HepG2 (cell line): ENCODE data around the gene KIF17. TPM values are rescaled to one million over a fixed set of nuclear protein-coding genes. Genes with fewer than 3 reads are reported as not detected.

ENCODE experiments used
- ATAC-seq: fragments of 200-7000 bp; cut with Tn5 transposase; 3 replicates; pipeline ENCODE4 v1.9.1; 2020; ENCODE audit warnings: mild to moderate bottlenecking, moderate library complexity
- BruUV-seq: library from RNA; stranded (reverse); fragments of 400-500 nt; replicated peaks from 2 replicates; lab custom pipeline; 2021; lab: Mats Ljungman, UMichigan
- CTCF ChIA-PET: fragments of 300-600 bp; formaldehyde crosslinking; extraction: SDS; loops from one replicate; lab custom pipeline; 2021; ENCODE audit warnings: low total read pairs, inconsistent platforms, low intra/inter-chr PET ratio; lab: Yijun Ruan, JAX
- POLR2A ChIA-PET: fragments of 350-600 bp; sonication (Branson Sonifier 250); formaldehyde crosslinking; loops from one replicate; lab custom pipeline; 2020; ENCODE audit warnings: antibody characterized with exemption, inconsistent platforms; lab: Yijun Ruan, JAX
- DNase-seq: peaks from one replicate; pipeline ENCODE4 v3.0.0-alpha.2; 2015; ENCODE audit warnings: low spot score
- FAIRE-seq: peaks from 3 replicates; lab custom pipeline; 2011; peaks lifted over from hg19 to GRCh38; lab: Jason Lieb, UNC
- H2AFZ ChIP-seq: one replicate; pipeline ENCODE4 v1.6.1; 2011; ENCODE audit warnings: low read length, inconsistent platforms
- H3K27ac ChIP-seq: fragments of 300-600 bp; 3 replicates; pipeline ENCODE4 v1.8.0; 2011; ENCODE audit warnings: mixed run types, mild to moderate bottlenecking, mixed read lengths, low read length, inconsistent platforms; ENCODE audit not compliant: insufficient read depth; ENCODE audit errors: extremely low read length
- H3K27me3 ChIP-seq, 2 experiments: fragments of 200-600 bp in 1 of 2; 2 replicates in 1 of 2; 3 replicates in 1 of 2; pipeline versions ENCODE4 v1.6.0 to v1.8.0; 2011; ENCODE audit warnings: low read length in 2 of 2, mild to moderate bottlenecking in 2 of 2, moderate library complexity in 2 of 2, inconsistent platforms in 1 of 2; ENCODE audit not compliant: insufficient read depth in 2 of 2, control insufficient read depth in 1 of 2
- H3K36me3 ChIP-seq, 2 experiments: fragments of 200-600 bp in 1 of 2; replicated peaks in 1 of 2; 2 replicates in 1 of 2; 3 replicates in 1 of 2; pipeline versions ENCODE4 v1.5.1 to v1.8.0; 2011; ENCODE audit warnings: low read length in 2 of 2, inconsistent platforms in 1 of 2; ENCODE audit not compliant: insufficient read depth in 2 of 2, control insufficient read depth in 1 of 2
- H3K4me1 ChIP-seq: 2 replicates; pipeline ENCODE4 v1.5.1; 2012; ENCODE audit warnings: low read length, inconsistent platforms; ENCODE audit not compliant: insufficient read depth
- H3K4me2 ChIP-seq: 2 replicates; pipeline ENCODE4 v1.6.0; 2011; ENCODE audit warnings: low read depth, low read length, inconsistent platforms
- H3K4me3 ChIP-seq, 3 experiments: fragments of 200-600 bp in 1 of 3; sonication (generic), shearing (Covaris generic) in 1 of 3; replicated peaks in 1 of 3; 2 replicates each; pipeline ENCODE4 v1.5.1; 2011 to 2016; ENCODE audit warnings: low read length in 3 of 3, inconsistent platforms in 2 of 3, low read depth in 2 of 3, mild to moderate bottlenecking in 2 of 3, control low read depth in 1 of 3, mixed read lengths in 1 of 3; ENCODE audit not compliant: insufficient read depth in 1 of 3
- H3K79me2 ChIP-seq: one replicate; pipeline ENCODE4 v1.6.1; 2011; ENCODE audit warnings: low read length, inconsistent platforms; ENCODE audit not compliant: insufficient read depth
- H3K9ac ChIP-seq: 2 replicates; pipeline ENCODE4 v1.6.0; 2011; ENCODE audit warnings: mild to moderate bottlenecking, low read depth, low read length, inconsistent platforms; ENCODE audit not compliant: insufficient read depth
- H3K9me3 ChIP-seq: 2 replicates; pipeline ENCODE4 v1.5.1; 2012; ENCODE audit warnings: mild to moderate bottlenecking, low read length
- H4K20me1 ChIP-seq: 2 replicates; pipeline ENCODE4 v1.6.0; 2011; ENCODE audit warnings: inconsistent platforms, mild to moderate bottlenecking, low read length, moderate library complexity; ENCODE audit not compliant: insufficient read depth
- DNMT3B ChIP-seq: conservative IDR thresholded peaks from 2 replicates; pipeline ENCODE4 v1.6.1; 2016; ENCODE audit warnings: missing biosample characterization, control low read depth
- NFATC3 ChIP-seq: sonication (generic); formaldehyde crosslinking; IDR thresholded peaks from 2 replicates; pipeline ENCODE4 v1.5.1; 2020; ENCODE audit warnings: mild to moderate bottlenecking, missing genetic modification reagents
- PHB2 ChIP-seq: fragments of 450-650 bp; IDR thresholded peaks from 2 replicates; pipeline ENCODE4 v1.6.1; 2018; ENCODE audit not compliant: partially characterized antibody
- POLR2AphosphoS2 ChIP-seq: IDR thresholded peaks from 2 replicates; pipeline ENCODE4 v1.6.1; 2011; ENCODE audit warnings: low read depth, low read length, improper control_type of control experiment
- RXRA ChIP-seq: sonication (generic); formaldehyde crosslinking; IDR thresholded peaks from 2 replicates; pipeline ENCODE4 v1.5.1; 2020; ENCODE audit warnings: missing genetic modification reagents
- SCMH1 ChIP-seq: sonication (generic); formaldehyde crosslinking; IDR thresholded peaks from 2 replicates; pipeline ENCODE4 v1.9.0; 2021; ENCODE audit warnings: missing genetic modification reagents, mild to moderate bottlenecking, borderline replicate concordance
- ZFP62 ChIP-seq: sonication (generic); formaldehyde crosslinking; IDR thresholded peaks from 2 replicates; pipeline ENCODE4 v1.4.0; 2020; ENCODE audit warnings: missing genetic modification reagents
- ZNF17 ChIP-seq: sonication (generic); formaldehyde crosslinking; IDR thresholded peaks from 2 replicates; pipeline ENCODE4 v1.5.0; 2020; ENCODE audit warnings: mild to moderate bottlenecking, missing genetic modification reagents
- ZNF431 ChIP-seq: sonication (generic); formaldehyde crosslinking; IDR thresholded peaks from 2 replicates; pipeline ENCODE4 v1.9.0; 2022; ENCODE audit warnings: missing genetic modification reagents, low read depth, mild to moderate bottlenecking, borderline replicate concordance
- ZSCAN22 ChIP-seq: sonication (generic); formaldehyde crosslinking; IDR thresholded peaks from 2 replicates; pipeline ENCODE4 v1.4.0; 2020; ENCODE audit warnings: mild to moderate bottlenecking, missing genetic modification reagents
- WGBS: methylation state at CpG from one replicate; pipeline ENCODE4 v1.1.6; 2017; ENCODE audit warnings: low lambda C conversion rate; 5-methylcytosine and 5-hydroxymethylcytosine counted together
- in situ Hi-C: cut with HindIII; loops from 2 replicates; pipeline ENCODE4 v1.10.0; 2017; ENCODE audit warnings: low pct_unique_long_range_greater_than_20kb; ENCODE audit not compliant: extremely low pct_ligation_motif_present
- intact Hi-C: fragments of 100-400 bp; cut with micrococcal nuclease; formaldehyde crosslinking; loops from one replicate; pipeline ENCODE4 v1.10.0; 2022; ENCODE audit not compliant: unreplicated experiment
- polyA plus RNA-seq, 8 experiments: library from polyadenylated mRNA; depleted of rRNA in 3 of 8; stranded (reverse) in 7 of 8; unstranded in 1 of 8; fragments of >200 nt; fragmentation: Illumina TruSeq in 4 of 8; extraction: Trizol in 4 of 8; gene quantifications; 2 replicates each; pipeline versions ENCODE4 v1.2.1 to v1.2.3, GENCODE V29; 2011 to 2016; ENCODE audit warnings: low read depth in 4 of 8, missing spikeins in 1 of 8, mixed read lengths in 1 of 8; ENCODE audit not compliant: insufficient read depth in 1 of 8
- total RNA-seq, 5 experiments: library from RNA; depleted of rRNA; stranded (reverse); fragments of >200 nt; fragmentation: Illumina TruSeq; extraction: Trizol; gene quantifications; 2 replicates each; pipeline ENCODE4 v1.2.3, GENCODE V29; 2016; ENCODE audit warnings: low read depth in 1 of 5
- TF ChIP-seq, protein P1 (sequence below): sonication (generic); formaldehyde crosslinking; IDR thresholded peaks from 2 replicates; pipeline ENCODE4 v1.5.1; 2020; ENCODE audit warnings: mild to moderate bottlenecking, missing genetic modification reagents, borderline replicate concordance
- TF ChIP-seq, protein P2 (sequence below): sonication (generic); formaldehyde crosslinking; IDR thresholded peaks from 2 replicates; pipeline ENCODE4 v1.5.1; 2020; ENCODE audit warnings: mild to moderate bottlenecking, missing genetic modification reagents, moderate library complexity
- TF ChIP-seq, protein P3 (sequence below): sonication (generic); formaldehyde crosslinking; IDR thresholded peaks from 2 replicates; pipeline ENCODE4 v1.4.0; 2020; ENCODE audit warnings: missing genetic modification reagents

The KIF17 gene
- total and polyA plus RNA-seq, 2 of the 13 experiments (the other 11 are each of a cell fraction or from before 2014, with no cell fraction given), result 0.24 to 0.44 TPM

DNA sequence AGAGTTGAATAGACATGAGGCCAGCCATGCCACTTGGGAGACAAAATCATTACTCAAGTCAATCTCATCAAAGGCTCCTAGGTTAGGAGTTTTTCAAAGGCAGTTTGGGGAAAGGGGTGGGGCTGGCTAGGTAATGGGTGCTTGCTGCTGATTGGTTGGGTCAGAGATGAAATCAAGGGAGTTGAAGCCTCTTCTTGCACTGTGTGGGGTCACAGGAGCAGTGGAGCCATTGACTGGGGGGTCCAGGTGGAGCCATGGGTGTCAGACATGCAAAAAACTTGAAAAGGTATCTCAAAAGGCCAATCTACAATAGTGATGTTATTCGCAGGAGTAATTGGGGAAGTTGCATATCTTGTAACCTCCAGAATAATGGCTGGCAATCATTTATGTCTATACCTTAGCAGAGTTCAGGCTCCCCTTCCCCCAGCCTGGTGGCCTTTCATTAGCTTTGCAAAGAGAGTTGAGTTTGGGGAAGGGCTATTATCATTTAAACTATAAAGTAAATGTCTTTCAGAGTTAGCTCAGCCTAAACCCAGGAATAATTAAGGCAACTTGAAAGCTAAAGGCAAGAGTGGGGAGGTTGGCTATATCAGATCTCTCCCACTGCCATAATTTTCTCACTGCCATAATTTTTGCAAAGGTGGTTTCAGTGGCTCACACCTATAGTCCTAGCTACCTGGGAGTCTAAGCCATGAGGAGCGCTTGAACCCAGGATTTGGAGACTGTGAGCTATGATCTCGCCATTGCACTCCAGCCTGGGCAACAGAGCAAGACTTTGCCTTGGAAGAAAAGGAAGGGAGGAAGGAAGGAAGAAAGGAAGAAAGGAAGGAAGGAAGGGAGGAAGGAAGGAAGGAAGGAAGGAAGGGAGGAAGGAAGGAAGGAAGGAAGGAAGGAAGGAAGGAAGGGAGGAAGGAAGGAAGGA, 92.4 kb downstream of the KIF17 start:
- BruUV-seq, result no TSS peak
- DNase-seq (no peak), ATAC-seq (no peak), FAIRE-seq (no peak)
- TF ChIP-seq, protein P1, sequence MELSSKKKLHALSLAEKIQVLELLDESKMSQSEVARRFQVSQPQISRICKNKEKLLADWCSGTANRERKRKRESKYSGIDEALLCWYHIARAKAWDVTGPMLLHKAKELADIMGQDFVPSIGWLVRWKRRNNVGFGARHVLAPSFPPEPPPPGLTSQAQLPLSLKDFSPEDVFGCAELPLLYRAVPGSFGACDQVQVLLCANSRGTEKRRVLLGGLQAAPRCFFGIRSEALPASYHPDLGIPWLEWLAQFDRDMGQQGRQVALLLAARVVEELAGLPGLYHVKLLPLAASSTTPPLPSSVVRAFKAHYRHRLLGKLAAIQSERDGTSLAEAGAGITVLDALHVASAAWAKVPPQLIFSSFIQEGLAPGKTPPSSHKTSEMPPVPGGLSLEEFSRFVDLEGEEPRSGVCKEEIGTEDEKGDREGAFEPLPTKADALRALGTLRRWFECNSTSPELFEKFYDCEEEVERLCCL (CRISPR knock-in tag), result no peak
- TF ChIP-seq DNMT3B (CRISPR knock-in tag), result no peak
- no peak for TF ChIP-seq ZSCAN22 (CRISPR knock-in tag)
- no peak for TF ChIP-seq ZNF431 (CRISPR knock-in tag)
- no peak for TF ChIP-seq ZFP62 (CRISPR knock-in tag)
- no peak for TF ChIP-seq PHB2
- TF ChIP-seq POLR2AphosphoS2, result no peak
- TF ChIP-seq, protein P2, sequence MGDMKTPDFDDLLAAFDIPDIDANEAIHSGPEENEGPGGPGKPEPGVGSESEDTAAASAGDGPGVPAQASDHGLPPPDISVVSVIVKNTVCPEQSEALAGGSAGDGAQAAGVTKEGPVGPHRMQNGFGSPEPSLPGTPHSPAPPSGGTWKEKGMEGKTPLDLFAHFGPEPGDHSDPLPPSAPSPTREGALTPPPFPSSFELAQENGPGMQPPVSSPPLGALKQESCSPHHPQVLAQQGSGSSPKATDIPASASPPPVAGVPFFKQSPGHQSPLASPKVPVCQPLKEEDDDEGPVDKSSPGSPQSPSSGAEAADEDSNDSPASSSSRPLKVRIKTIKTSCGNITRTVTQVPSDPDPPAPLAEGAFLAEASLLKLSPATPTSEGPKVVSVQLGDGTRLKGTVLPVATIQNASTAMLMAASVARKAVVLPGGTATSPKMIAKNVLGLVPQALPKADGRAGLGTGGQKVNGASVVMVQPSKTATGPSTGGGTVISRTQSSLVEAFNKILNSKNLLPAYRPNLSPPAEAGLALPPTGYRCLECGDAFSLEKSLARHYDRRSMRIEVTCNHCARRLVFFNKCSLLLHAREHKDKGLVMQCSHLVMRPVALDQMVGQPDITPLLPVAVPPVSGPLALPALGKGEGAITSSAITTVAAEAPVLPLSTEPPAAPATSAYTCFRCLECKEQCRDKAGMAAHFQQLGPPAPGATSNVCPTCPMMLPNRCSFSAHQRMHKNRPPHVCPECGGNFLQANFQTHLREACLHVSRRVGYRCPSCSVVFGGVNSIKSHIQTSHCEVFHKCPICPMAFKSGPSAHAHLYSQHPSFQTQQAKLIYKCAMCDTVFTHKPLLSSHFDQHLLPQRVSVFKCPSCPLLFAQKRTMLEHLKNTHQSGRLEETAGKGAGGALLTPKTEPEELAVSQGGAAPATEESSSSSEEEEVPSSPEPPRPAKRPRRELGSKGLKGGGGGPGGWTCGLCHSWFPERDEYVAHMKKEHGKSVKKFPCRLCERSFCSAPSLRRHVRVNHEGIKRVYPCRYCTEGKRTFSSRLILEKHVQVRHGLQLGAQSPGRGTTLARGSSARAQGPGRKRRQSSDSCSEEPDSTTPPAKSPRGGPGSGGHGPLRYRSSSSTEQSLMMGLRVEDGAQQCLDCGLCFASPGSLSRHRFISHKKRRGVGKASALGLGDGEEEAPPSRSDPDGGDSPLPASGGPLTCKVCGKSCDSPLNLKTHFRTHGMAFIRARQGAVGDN, result no peak
- TF ChIP-seq RXRA (CRISPR knock-in tag), result no peak
- no peak for TF ChIP-seq SCMH1 (CRISPR knock-in tag)
- no peak for TF ChIP-seq NFATC3 (CRISPR knock-in tag)
- no peak for TF ChIP-seq ZNF17
- TF ChIP-seq, protein P3, sequence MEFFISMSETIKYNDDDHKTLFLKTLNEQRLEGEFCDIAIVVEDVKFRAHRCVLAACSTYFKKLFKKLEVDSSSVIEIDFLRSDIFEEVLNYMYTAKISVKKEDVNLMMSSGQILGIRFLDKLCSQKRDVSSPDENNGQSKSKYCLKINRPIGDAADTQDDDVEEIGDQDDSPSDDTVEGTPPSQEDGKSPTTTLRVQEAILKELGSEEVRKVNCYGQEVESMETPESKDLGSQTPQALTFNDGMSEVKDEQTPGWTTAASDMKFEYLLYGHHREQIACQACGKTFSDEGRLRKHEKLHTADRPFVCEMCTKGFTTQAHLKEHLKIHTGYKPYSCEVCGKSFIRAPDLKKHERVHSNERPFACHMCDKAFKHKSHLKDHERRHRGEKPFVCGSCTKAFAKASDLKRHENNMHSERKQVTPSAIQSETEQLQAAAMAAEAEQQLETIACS (CRISPR knock-in tag), result no peak
- Histone ChIP-seq H3K9me3 (no peaks in the 10 kb centered on the region), H3K79me2 (no peaks in the 10 kb centered on the region), H3K27ac (no peak overlapping the region), H2AFZ (no peak overlapping the region), H3K27me3 (no peaks in the 10 kb centered on the region), H3K4me2 (no peak overlapping the region), H4K20me1 (no peaks in the 10 kb centered on the region), H3K36me3 (no peaks in the 10 kb centered on the region), H3K4me3 (no peak overlapping the region), H3K9ac (no peak overlapping the region), H3K4me1 (no peaks in the 10 kb centered on the region)
- 13% methylated on average over 3 of the region's 3 CpGs for WGBS
- ChIA-PET POLR2A (no interaction called here), CTCF (no interaction called here)
- intact Hi-C loops, result no loop called here
- in situ Hi-C loops, result no loop called here
